HG03175 (cell line): ENCODE results near the gene ADAMTS17.
"Not testable (repeated sequence)": the region's sequence is repeated elsewhere in the genome, so short reads cannot be mapped to it uniquely, and the experiment has no call there.

ENCODE experiments used
- ATAC-seq: cut with Tn5 transposase; IDR thresholded peaks from one replicate; pipeline ENCODE4 v1.9.1; 2021; ENCODE audit warnings: mild to moderate bottlenecking, moderate library complexity; ENCODE audit not compliant: unreplicated experiment

ADAMTS17 gene

DNA sequence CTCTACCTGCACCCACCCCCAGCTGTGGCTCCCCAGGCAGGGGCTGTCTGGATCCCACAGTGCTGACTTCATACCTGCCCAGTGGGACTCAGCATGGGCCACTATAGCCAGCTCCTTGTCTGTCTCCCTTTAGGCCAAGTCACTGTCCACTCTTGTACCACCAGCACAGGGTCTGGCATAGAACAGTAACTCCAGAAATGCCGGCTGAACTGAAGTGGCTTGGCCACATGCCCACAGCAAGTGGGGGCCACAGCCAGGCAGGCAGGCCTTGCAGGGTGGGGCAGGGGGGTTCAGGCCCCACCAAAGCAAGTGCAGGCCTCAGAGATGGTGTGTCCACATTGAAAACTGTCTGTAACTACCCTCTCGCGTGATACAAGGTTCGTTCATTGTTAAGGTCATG is 355.9 kb downstream of the ADAMTS17 start:
- ATAC-seq, result no peak

DNA sequence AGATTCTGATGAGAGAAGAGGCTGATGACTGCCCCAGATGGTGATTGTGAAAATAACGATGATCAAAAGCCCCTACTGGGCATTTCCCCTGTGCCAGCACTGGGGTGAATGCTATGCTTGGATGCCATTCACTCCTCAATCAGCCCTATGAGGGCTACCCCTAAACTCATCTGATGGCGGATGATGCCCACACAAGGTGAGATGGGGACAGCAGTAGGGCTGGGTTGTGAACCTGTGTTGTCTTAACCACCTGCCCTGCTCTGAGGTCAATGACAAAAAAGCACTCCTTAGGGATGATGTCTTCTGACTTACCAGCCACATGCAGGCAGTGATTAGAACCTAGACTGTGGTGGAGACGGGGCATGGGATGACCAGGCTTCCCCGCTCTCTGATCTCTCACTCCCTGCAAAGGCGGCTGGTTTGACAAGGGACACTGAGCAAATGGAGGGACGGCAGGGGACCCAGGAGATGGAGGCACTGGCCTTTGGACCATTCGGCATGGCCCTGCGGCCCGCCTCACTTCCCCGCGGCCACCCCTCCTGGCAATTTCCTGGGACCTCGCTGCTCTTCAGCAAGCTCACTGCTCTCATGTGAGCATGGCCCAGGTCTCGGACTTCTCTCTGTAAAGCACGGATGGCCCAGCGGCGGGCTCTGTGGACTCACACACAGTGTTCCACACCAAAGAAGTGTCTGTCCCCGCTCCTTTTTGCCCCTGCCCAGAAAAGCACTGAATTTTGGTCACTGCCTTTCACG is 357.1 kb downstream of the ADAMTS17 start:
- ATAC-seq, result no peak

DNA sequence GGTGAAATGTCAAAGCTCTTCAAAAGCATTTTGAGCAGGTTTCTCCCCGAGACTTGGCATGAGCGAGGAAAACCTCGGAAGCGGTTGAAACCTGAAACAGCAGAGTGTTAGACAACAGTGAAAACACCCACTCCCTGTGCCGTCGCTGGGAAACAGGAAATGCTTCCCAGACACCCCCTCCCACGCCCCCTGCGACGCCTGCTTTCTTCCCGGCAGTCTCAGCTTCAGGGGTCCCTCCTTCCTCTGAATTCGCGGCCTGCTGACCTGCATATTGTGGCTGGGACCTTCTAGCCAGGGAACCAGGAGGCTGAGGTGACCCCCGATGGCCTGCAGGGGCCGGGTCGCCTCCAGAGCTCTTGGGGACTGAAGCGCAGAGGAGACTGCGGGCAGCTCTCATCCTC is 357.9 kb downstream of the ADAMTS17 start:
- ATAC-seq, result no peak

DNA sequence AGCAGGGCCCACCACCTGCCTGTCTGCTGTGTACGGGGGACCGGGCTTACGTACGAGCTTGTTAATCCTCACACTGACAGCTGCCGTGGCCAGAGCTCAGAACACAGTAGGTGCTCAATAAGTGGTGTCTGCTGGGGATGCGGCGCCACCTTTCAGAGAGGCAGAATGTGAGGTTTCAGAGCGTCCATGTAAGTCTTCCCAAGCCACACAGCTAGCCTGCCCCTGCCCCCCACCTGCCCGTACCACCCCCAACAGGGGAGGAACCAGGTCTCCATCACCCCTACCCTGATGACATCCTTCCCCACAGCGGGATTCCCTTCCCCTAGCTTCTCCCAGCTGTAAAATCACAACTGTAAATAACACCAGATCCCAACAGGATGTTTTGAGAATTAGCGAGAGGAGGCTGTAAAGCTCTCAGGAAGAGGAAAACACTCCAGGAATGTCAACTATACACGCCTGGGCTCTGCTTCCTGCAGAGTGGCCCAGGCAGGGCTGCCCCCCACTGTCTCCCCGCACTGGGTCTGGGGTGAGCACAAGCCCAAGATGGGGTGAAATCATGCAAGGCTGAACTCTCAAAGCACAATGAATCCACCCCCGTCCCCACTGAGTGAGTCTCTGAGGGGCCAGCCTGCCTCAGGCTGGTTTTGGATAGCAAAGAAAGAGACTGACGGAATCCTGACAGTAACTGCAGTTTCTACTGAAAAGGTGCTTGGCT is 358.4 kb downstream of the ADAMTS17 start:
- ATAC-seq, result no peak

DNA sequence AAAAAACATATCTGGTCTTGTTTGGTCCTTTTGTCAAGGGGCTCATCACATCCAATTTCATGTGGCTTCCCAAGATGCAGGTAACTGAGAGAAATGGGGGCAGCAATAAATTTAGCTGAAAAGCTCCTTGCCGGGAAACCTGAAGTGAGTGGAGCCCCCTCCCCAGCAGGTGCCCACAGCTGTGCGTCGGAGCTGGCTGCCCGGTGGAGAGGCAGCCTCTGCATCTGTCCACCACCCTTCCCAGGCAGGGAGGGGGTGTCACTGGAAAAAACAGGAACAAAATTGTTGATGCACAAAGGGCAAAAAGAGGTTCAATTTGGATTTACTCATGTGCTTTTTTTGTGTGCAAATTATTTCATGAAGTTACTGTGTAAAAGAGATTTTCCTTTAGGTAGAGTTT is 359.1 kb downstream of the ADAMTS17 start:
- ATAC-seq, result no peak

DNA sequence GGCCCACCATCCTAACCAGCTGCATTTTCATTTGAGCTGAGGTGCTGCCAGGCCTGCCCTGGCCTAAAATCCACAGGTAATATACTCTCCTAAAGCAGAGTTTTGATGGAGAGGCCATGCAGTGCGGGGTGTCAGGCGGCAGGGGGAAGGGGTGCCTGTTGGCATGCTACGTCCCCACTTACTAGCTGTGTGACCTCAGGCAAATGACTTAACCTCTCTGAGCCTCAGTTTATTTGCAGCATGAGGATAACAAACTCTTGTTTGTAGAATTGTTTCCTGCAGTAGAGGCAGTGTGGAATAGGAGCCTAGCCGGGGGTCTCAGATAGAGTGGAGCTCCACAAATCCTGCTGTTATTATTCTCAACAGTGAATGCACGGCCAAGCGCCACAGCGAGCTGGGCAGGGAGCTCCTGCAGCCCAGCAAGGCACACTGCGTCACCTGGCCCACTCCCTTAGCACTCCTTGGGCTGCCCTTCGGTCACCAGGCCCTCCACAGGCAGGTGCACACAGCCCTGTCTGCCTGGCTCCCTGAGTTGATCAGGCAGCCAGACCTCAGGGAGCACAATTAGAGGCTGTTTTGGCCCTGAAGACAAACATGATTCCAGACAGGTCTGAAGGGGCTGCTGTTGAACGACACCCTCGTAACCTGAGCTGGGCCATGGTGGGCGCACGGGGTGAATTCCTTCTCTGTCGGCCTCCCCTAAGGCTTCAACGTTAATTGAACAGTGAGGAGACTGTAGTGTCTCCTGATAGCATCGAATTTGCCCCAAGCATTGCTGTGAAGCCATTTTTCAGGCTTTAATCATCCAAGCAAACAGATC is 359.7 kb downstream of the ADAMTS17 start:
- no peak for ATAC-seq

DNA sequence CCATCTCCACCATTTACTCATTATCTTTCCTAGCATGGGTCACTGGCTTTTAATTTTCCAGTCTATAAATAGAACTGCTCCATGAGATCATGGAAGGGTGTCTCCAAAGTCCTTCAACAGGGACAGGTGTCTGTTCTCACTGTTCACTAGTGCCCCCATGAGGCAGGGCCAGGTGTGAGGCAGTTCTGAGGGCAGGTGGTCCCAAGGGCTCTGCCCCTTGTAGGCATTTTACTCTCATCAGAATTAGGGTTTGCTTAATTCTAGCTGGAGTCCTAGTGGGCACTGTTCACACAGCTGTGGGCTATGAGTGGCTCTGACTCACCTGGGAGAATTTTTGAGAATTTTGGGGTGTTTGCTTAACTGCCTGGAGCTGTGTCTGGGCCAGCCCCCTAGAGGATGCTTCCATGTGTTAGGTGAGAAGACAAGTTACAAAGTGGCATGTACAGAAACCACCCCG is 360.6 kb downstream of the ADAMTS17 start:
- no peak for ATAC-seq

DNA sequence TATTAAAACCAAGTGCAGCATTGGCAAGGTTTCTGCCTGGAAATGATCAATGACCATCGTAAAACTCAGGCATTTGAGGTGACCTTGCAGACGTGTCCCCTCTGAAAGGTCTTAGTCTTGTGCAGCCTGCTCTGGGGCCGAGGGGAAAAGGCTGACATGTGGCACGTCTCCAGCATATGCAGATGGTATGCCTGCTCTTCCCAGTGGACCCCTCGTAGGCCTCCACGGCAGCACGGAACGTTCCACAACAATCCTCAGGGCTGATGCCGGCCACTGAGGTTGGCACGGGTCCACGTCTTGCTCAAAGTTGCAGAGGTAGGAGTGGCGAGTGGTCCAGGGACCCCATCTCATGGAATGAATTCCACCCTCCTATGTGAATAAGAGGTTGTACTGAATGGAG is 361.0 kb downstream of the ADAMTS17 start:
- no peak for ATAC-seq

DNA sequence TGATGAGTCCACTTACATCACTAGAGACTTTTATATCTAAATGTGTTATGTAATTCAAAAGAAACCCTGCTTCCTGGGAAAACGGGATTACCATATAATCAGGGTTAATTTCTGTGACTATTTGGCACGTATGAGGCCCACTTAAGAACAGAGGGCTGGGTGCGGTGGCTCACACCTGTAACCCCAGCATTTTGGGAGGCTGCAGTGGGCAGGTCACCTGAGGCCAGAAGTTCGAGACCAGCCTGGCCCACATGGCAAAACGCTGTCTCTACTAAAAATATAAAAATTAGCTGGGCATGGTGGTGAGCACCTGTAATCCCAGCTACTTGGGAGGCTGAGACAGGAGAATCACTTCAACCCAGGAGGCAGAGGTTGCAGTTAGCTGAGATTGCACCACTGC is 361.9 kb downstream of the ADAMTS17 start:
- not testable (repeated sequence) for ATAC-seq

DNA sequence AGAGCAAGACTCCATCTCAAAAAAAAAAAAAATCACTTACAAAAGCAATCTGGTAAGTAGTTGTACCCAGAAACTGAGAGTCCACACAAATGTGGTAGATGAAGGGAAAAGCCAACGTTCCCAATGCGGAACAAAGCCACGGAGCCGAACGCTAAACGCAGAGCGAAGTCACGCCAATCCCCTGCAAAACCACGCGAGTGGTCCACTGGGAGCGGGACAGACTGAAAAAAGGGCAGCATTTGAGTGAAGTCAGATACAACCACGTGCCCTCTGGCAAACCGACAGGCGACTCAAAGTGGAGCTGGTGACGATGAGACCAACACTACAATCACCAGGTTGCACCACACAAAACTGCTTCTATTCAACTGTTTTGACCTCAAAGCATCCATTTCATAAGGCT is 362.4 kb downstream of the ADAMTS17 start:
- ATAC-seq, result no peak

DNA sequence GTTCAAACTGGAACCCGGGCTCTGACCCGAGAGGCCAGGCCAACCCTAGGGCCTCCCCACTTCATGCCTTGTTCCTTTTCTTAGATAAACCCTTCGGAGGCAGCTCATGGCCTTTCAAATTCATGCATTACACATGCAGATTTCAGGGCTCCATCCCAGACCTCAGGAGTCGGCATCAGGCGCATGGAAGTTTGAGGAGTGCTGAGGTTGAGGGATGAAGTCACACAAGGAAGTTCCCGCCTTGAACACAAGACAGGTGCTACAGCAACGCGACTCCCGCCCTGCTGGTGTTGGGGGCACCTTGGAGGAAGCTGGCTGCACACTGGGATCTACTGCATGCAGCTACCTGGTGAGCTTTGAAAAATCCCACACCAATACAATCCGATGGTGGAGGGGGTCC is 363.3 kb downstream of the ADAMTS17 start:
- ATAC-seq, result no peak

DNA sequence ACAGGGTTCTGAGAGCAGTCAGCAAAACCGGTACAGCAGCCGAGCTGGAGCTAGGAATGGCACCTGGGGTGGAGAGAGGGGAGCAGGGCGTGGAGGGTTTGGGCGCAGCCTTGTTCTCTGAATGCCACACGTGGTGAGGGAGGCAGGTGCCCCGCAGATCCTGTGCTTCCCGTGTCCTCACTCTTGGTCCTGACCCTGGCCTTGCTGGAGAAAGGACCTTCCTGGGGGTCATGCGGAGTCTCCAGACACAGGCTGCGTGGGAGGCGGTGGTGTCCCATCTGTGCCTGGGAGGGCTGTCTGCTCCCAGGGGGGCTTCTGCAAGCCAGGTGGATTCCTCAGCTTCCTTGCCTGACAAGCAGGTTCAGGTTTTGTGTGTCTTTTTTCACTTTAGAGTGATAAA is 363.8 kb downstream of the ADAMTS17 start:
- ATAC-seq, result no peak

DNA sequence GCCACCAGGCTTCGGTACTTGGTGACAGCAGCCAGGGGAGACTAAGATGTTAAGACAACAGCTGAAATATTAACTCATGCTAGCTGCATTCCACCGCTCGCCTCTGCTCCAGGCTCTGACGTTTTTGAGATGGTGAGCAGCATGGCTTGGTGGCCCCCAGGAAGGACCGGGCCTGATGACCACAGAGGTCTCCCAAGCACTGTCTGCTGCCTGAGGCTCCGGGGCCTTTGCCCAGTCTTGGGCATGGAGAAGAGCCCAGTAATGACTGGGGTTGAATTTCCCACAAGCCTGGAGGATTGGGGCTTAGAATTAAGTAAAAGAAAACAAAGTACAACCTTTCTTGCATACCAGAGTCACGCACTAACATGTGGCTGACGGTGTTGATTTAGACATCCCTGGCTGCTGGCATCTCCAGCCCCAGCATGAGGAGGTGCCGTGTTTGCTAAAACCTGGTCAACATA is 364.9 kb downstream of the ADAMTS17 start:
- ATAC-seq, result no peak

DNA sequence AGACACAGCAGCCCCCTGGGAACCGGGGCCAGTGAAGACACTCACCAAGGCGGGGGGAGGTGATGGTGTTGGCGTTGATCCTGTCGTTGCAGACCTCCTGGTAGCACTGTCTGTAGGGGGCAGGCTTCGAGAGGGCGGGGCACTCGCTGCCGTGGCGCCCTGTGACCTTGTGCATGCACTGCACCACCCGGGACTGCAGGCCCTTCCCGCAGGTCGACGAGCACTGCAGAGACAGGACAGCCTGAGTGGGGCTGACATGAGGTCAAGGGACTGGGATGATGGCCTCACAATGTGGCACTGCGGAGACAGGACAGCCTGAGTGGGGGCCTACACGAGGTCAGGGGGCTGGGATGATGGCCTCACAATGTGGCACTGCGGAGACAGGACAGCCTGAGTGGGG is 365.8 kb downstream of the ADAMTS17 start:
- ATAC-seq, result no peak

DNA sequence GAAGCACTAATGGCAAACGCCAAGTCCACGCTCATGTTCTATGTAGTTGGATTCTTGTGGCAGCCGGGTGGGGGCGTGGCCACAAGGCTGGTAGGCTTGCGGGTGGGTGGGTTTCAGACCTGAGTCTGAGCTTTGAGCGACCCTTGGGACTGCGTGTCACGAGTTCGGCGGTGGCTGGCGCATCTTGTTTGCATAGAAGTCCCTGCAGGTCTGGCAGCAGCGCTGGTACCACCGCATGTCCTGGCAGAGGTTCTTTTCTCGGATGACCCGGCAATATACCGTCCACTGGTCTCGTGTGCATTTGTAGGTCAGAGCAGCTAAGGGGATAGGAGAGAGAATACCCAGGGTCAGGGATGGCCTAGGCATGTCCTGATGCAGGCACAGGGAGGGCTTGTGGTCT is 367.5 kb downstream of the ADAMTS17 start:
- no peak for ATAC-seq

DNA sequence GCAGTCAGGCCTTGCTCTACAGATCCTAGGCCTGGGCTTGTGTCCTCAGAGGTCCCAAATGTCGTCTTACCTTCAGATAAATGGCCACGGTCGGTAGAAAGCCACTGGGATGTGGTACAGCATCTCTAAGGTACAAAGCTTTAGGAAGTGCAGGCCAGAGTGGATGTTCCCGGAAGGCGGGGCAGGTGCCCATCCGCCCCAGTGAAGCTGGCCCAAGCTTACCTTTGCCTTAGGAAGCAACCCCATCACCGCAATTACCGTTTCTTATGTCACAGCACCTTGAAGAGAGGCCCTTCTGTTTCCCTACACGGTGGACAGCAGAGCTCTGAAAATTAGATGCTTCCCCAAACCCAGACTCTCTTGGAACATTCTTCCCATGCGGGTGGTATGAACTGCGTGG is 368.4 kb downstream of the ADAMTS17 start:
- ATAC-seq, result no peak

DNA sequence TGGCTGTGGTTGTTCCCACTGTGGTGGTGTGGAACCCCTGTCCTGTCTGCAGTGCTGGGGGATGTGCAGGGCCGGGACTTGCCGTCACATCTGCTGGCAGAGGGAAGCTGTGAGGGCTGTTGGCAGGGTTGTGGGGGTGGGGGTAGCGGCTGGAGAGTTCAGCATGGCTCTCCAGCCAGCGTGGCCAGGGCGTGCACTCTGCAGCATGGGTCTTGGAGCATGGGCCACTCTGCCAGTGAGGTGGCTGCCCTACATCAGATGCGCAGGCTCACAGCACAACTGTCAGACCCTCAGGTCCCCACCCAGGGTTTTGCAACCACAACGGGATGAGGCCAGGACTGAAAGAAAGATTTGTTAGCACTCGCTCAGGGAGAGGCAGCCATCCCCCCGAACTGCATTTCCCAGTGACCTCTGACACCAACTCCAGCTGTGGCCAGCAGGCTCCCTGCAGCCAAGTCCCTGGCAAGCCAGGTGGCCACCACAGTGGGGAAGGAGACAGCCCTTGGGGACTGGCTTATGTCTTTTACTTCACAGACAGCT is 370.8 kb downstream of the ADAMTS17 start:
- no peak for ATAC-seq

DNA sequence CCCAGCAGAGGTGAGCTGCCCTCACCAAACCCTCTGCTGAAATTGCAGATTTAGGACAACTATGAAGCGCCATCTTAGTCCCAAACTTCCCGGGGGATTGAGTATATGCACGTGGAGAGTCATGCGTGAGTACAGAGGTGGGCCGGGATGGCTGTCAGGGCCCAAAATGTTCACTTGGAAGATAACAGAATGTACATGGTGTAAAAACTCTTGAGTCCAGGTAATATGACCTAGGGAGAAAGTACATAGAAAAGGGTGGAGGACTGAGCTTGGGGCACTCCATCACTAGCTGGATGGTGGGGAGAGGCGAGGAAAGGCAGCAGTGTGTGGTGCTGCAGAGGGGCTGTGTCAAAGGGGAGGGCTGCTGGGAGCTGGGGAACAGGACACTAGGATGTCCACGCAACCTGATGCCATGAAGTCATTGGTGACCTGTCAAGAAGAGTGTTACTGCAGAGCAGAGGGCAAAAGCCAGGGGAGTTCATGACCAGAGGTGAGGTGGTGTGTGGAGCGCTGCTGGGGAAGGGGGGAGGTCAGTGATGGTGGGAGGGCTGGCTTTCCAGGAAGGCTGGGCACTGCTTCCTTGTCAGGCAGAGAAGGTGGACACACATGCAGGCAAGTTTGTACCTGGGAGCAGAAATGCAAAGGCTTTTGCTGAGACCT is 372.4 kb downstream of the ADAMTS17 start:
- no peak for ATAC-seq

DNA sequence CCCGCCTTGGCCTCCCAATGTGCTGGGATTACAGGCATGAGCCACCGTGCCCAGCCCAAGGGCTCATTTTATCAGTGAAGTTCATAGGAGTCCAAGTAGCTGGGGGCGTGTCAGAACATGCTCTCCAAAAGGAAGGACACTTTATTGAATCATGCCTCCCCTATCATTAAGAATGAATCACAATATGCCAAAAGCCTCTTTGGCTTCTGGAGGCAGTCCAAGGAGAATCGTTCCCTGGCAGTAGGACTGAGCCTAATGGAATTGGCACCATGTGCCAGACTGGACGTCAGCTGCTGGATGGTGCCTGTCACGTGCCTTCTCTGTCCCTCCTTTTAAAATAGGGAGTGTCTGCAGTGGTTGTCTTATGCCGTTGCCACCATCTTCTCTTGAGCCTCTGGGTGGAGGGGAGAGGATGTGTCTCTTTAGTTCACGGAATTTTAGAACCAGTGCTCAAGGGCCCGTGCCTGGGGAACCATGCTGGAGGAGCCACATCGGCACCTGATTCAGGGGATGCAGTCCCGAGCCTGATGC is 373.9 kb downstream of the ADAMTS17 start:
- ATAC-seq, result no peak

DNA sequence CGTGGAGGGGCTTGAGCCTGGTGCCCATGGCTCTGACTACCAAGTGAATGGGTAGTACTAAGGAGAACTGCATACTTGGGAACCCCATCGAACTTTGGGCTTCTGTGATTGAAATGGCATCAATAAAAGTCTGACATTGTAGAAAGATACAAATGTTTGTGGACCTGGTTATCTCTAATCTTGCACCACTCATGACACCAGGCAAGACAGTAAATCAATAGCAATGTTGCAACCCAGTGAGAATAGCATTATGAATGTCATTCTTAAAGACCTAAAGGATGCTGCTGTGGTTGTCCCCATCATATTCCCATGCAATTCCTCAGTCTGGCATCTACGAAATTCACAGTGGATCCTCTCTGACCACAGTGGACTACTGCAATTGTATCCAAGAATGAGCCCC is 375.0 kb downstream of the ADAMTS17 start:
- ATAC-seq, result no peak
